NCI-H510A (cell line): Measurements from ENCODE around the gene UCN.
"Not testable (repeated sequence)": the region's sequence is repeated elsewhere in the genome, so short reads cannot be mapped to it uniquely, and the experiment has no call there.

Source experiments
- DNase-seq: peaks from one replicate; lab custom pipeline; 2025; lab: John Stamatoyannopoulos, UW

The UCN gene, protein sequence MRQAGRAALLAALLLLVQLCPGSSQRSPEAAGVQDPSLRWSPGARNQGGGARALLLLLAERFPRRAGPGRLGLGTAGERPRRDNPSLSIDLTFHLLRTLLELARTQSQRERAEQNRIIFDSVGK

GRCh38 chr2:27308359-27308881 lies at the start of gene UCN:
UCN (minus strand) TSS chr2:27308445; CDS start chr2:27307895, 550 bp downstream.
- DNase-seq, result no peak

DNA sequence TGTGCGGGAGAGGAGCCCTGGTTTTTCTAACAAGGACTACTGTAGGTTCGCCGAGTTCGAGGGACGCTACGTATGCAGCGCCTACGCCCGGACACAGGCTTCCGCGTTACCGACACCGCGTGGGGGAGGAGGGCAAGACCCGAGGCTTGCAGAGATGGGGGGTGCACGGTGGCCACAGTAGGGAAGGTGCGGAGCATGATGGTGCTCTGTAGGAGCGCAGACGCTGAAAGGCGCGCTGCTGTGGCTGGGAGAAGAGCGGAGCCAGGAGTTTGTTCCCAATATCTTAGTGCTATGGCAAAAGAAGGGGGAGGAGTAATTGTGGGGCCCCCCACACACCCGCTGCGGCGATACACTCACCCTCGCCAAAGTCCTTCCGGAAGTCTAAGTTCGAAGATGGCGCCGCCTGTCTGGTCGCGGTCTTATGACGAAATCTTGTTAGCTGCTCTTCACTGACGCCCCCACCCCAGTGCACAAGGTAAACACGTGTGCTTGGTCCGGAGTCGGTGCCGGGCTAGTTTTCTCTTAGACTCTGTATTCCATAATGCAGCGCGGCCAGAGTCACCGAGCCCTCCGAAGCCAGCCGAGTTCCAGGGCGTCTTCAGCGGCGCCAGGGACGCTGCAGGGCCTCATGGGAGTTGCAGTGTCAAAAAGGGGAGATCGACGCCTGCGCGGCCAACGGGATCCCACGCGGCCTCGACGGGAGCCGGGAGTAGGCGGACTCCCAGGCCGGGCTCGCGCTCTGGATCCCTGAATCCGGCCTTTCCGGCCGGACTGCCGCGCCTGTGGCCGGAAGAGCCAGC lies 48.3 kb upstream of the UCN start, which contains the start of gene GTF3C2:
Gene GTF3C2, minus strand, starts transcription at position 383 of the 800 bp plus-strand sequence. CDS start 13,210 bp downstream, outside the sequence.
- DNase-seq, result peak; percentile 99

DNA sequence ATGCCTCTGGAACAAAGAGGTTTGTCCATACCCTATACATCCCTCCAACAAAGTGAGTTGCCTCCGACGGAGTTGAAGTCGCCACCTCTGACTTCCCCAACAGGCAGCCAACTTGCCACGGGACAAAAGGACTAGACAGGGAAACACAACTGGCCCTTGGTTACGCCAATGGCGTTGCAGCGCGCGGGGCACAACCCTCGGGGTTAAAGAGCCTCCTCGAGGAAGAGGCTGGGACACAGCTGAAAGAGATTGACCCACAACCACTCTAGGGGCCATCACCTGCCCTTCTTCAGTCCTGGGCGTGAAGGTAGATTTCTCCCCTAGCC lies 47.8 kb upstream of the UCN start:
- DNase-seq, result peak; percentile 53

DNA sequence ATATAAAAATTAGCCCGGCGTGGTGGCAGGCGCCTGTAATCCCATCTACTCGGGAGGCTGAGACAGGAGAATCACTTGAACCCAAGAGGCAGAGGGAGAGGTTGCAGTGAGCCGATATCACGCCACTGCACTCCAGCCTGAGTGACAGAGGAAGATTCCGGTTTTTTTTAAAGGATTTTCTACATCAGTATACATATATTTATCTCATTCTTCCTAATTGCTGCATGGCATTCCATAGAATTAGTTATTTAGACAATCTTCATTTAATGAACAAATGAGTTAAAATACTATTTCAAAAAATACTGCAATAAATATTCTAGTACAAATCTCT lies 46.3 kb upstream of the UCN start:
- DNase-seq, result no peak

- DNase-seq, result no peak
Measured at GRCh38 chr2:27353762-27354596, 45.7 kb upstream of the UCN start.

DNA sequence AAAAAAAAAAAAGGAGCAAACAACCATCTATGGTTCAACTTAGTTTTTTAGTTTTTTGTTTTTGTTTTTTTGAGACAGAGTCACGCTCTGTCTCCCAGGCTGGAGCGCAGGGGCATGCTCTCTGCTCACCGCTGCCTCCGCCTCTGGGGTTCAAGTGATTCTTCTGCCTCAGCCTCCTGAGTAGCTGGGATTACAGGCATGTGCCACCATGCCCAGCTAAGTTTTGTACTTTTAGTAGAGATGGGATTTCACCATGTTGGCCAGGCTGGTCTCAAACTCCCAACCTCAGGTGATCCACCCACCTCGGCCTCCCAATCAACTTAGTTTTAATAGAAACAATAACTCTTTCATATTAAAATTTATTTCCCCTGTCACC lies 45.1 kb upstream of the UCN start:
- DNase-seq, result not testable (repeated sequence)

- DNase-seq, result no peak
Measured at GRCh38 chr2:27351802-27352598, 43.8 kb upstream of the UCN start.

DNA sequence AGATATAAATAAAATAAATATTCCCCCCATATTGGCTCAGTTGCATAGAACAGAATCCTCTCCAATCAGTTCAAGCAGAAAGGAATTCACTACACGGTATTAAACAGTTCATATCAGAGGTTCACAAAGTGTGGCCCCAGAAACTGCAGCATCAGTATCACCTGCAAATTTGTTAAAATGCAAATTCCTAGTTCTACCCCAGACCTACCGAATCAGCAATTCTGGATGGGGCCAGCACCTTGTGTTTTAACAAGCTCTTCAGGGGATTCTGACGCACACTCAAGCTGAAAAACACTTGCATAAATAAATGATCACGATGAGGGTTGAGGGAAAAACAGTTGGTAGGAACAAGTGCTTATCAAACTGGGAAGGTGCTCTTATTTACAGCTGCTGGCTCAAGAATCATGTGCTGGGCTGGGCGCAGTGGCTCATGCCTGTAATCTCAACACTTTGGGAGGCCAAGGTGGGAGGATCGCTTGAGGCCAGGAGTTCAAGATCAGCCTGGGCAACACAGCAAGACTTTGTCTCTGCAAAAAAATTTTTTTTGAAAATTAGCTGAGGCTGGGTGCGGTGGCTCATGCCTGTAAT lies 42.0 kb upstream of the UCN start:
- DNase-seq, result no peak

DNA sequence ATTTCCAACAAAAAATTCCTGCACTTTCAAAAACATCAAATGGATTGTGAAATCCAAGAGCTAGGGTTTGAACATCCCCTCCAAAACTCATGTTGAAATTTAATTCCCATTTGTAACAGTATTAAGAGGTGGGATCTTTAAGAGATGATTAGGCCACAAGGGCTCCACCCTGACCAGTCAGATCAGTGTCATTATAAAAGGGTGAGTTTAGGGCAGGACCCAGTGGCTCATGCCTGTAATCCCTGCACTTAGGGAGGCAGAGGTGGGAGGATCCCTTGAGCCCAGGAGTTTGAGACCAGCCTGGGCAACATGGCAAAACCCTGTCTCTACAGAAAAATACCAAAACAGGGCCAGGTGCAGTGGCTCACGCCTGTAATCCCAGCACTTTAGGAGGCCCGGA lies 39.4 kb upstream of the UCN start:
- no peak for DNase-seq

GRCh38 chr2:27336173-27336572 lies 27.9 kb upstream of the UCN start:
- no peak for DNase-seq

DNA sequence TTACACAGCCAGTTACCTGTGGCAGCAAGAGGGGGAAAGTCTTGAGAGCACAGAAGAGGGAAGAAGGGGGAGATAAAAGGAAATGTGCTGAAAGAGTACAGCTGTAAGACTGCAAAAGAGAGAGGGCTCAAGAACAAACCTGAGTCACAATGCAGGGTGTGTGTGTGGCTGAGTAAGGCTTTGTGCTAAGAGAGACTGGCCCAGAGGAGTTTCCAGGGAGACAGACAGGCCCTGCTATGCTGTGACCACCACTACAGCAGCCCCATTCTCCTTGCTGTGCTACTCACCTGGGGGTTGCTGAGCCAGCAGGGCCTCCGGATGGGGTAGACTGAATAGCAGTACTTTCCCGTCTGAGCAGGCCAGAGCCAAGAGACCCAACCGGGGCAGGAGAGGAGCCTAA lies 27.1 kb upstream of the UCN start:
- no peak for DNase-seq

- no peak for DNase-seq
Measured at GRCh38 chr2:27324720-27325119, 16.5 kb upstream of the UCN start.

DNA sequence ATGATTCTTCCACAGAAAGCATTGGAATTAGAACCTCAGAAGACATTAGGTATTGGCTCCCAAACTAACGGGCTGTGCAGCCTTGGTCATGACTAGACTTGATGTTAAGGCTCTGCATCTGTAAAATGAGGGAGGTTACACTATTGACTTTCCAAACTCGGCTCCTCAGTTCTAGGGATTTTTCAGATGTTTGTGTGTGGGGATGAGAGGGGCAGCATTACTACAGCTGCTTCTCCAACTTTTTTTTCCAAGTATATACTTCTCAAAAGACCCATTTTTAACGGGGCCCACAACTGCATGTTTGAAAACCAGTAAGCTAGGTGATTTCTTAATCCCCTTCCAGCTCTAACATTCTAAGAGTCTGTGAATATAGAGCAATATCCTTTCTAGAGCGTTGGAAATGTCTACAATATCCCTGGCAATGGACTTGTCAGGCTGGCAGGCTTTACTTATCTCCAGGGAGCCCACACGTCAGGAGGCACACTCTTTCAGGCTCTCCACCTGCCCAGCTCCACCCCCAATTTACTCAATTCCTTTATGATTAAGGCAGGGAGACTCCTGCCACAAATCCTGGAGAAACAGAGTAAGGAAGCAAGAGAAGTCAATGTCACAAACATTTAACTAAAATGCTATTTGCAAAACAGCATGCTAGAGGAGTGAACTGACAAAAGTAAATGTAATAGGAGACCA lies 15.5 kb upstream of the UCN start:
- no peak for DNase-seq

DNA sequence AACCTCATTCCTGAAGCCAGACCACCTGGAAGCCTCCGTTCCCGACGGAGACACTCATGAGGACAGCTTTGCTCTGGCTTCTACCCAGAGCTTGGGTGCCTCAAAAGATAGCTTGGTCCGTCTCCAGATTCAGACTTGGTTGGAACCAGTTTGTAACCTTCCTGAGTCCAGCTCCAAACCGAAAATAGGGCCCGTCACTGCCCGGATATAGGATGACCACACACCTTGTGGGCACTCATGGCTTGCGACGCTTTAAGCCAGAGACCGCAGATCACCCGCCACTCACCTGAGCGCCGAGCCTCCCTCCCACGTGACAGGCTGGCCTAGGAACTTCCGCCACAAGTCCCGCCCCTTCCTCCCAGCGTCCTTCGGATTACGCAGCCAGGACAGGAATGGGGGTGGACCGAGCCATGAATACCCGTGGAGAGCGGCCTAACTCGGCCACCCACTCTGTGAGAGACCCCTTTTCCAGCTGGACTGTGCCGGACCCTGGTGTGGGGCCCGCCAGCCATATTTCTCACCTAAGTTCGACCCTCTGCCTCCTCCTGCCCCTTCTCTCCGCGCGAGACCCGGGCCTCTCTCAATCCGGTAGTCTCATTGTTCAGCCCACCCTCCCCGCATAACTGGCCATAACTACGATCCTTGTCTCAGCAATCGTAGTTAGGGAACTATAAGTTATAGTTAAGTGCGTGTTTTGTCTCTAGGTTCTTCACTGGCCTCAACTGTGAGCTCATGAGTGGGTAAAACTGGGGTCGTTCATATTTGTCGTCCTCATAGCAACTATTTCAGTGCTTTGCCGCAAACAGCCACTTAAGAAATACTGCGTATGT lies 14.7 kb upstream of the UCN start, which contains the start of gene MPV17:
Gene MPV17, minus strand, starts transcription at position 332 of the 830 bp plus-strand sequence. CDS start 580 bp downstream, outside the sequence.
- DNase-seq, result peak; percentile 92

- no peak for DNase-seq
Measured at GRCh38 chr2:27322301-27322765, 14.1 kb upstream of the UCN start.

DNA sequence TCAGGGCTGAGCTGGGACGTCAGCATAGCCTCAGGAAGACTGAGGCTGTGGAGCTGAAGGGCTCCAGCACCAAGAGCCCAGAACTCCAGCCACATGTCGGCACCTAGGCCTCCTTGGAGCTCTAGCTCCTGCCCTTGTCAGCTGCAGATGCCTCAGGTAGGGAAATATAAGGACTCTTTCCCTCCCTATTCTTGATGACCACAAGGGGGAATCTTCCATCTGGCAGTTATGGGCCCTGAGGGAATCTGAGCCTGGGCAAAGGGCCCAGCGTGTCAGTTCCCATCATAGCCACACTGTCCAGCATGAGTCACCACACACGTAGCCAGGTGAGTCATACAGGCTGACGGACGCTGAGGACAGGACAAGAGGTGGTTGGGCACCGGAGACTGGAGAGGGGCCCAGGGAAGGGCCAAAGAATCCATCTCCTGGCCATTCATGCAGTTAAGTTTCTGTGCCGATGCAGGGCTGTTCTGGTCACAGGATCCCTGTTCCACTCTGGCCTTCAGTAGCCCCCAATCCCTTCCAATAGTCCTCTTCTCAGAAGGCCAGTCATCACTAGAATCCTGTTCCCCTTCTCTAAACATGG lies 12.8 kb upstream of the UCN start:
- DNase-seq, result no peak

DNA sequence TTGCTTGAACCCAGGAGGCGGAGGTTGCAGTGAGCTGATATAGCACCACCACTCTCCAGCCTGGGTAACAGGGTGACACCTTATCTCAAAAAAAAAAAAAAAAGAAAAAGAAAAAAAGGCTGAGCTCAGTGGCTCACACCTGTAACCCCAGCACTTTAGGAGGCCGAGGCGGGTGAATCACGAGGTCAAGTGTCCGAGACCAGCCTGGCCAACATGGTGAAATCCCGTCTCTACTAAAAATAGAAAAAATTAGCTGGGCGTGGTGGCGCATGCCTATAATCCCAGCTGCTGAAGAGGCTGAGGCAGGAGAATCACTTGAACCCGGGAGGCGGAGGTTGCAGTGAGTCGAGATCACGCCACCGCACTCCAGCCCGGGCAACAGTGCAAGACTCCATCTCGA lies 11.6 kb upstream of the UCN start:
- DNase-seq, result not testable (repeated sequence)

GRCh38 chr2:27316655-27317412 lies 8.6 kb upstream of the UCN start:
- peak; percentile 66 for DNase-seq

GRCh38 chr2:27315122-27315521 lies 6.9 kb upstream of the UCN start:
- no peak for DNase-seq
